Nephron progenitor cell (in vitro differentiated cells): ENCODE data around the gene MIF.
"Not testable (repeated sequence)": the region's sequence is repeated elsewhere in the genome, so short reads cannot be mapped to it uniquely, and the experiment has no call there.

Experiments
- DNase-seq: peaks from one replicate; pipeline ENCODE4 v3.0.0; 2021
- H3K27ac Mint-ChIP-seq: 2 replicates; pipeline ENCODE4 v1.8.0; 2021; ENCODE audit warnings: mild to moderate bottlenecking, moderate library complexity, mixed read lengths
- H3K27me3 Mint-ChIP-seq: 2 replicates; pipeline ENCODE4 v1.8.0; 2021; ENCODE audit warnings: mild to moderate bottlenecking, low read depth, mixed read lengths; ENCODE audit not compliant: poor library complexity
- H3K36me3 Mint-ChIP-seq: 2 replicates; pipeline ENCODE4 v1.8.0; 2021; ENCODE audit warnings: low read depth, mixed read lengths
- H3K4me1 Mint-ChIP-seq: 2 replicates; pipeline ENCODE4 v1.8.0; 2021; ENCODE audit warnings: mixed read lengths
- H3K4me3 Mint-ChIP-seq: 2 replicates; pipeline ENCODE4 v1.8.0; 2021; ENCODE audit warnings: mild to moderate bottlenecking, moderate library complexity, mixed read lengths
- H3K9me3 Mint-ChIP-seq: 2 replicates; pipeline ENCODE4 v1.8.0; 2021; ENCODE audit warnings: mild to moderate bottlenecking, moderate library complexity, mixed read lengths
- TF ChIP-seq, protein P1 (sequence below): fragments of 200-600 bp; sonication (generic); IDR thresholded peaks from 2 replicates; pipeline ENCODE4 v1.5.0; 2021; ENCODE audit warnings: antibody characterized with exemption

MIF gene

DNA sequence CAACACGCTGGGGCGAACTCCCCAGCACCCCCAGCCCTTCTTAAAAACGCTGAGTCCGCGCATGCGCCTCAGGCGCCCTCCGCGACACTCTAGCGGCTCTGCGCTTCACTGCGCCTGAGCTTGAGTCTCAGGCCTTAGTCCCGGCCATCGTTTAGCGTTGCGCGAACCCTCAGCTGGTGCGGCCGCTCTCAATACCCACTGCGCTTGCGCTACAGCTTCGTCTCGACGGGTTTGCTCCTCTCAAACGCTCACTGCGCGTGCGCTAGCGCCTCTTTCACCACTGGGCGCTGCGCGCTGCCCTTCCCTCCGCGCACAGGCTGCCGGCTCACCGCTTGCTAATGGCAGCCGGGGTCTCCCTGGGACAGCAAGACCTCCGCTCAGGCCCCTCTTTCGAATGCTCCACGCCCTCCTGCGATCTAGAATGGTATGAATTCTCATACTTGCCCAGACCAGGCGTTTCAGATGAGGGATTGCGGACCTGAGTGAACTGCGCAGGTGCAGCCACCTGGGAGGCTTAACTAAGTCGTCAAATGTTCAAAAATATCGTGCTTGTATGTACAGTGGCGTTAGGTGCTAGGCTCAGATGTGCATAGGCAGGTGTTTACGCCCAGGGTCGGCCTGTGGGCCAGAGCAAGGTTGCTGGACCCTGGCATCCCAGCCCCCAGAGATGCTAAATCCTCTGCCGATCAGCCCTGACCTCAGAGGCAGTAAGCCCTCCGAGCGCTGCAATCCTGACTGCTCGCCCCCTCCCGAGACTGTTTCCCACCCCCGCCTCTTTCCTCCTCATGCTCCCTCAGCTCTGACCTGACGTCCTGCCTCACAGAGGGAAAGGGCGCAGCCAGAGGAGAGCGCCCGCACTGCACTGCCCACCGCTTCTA lies 36.3 kb upstream of the MIF start, which contains the start of gene SLC2A11:
Gene SLC2A11 (plus strand): TSS at position 270 of the 878 bp plus-strand sequence. CDS start 125 bp downstream, at position 395.
- peak; percentile 98 for DNase-seq
- TF ChIP-seq, protein P1, sequence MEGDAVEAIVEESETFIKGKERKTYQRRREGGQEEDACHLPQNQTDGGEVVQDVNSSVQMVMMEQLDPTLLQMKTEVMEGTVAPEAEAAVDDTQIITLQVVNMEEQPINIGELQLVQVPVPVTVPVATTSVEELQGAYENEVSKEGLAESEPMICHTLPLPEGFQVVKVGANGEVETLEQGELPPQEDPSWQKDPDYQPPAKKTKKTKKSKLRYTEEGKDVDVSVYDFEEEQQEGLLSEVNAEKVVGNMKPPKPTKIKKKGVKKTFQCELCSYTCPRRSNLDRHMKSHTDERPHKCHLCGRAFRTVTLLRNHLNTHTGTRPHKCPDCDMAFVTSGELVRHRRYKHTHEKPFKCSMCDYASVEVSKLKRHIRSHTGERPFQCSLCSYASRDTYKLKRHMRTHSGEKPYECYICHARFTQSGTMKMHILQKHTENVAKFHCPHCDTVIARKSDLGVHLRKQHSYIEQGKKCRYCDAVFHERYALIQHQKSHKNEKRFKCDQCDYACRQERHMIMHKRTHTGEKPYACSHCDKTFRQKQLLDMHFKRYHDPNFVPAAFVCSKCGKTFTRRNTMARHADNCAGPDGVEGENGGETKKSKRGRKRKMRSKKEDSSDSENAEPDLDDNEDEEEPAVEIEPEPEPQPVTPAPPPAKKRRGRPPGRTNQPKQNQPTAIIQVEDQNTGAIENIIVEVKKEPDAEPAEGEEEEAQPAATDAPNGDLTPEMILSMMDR = no peak
- H3K27ac Mint-ChIP-seq = peak within 1 kb of the TSS; percentile 98
- H3K9me3 Mint-ChIP-seq = no peaks in the 10 kb centered on the region
- H3K4me1 Mint-ChIP-seq = peaks cover 35% of the 10 kb centered on the region
- H3K4me3 Mint-ChIP-seq = peak within 1 kb of the TSS; percentile 86
- H3K36me3 Mint-ChIP-seq = peaks cover 1% of the 10 kb centered on the region
- H3K27me3 Mint-ChIP-seq = no peaks in the 10 kb centered on the region

GRCh38 chr22:23858484-23858815 lies 35.7 kb upstream of the MIF start:
- Mint-ChIP-seq H3K27ac (peak overlapping the region; percentile 93), H3K36me3 (peaks cover 6% of the 10 kb centered on the region), H3K9me3 (no peaks in the 10 kb centered on the region), H3K4me1 (peaks cover 35% of the 10 kb centered on the region), H3K4me3 (peak overlapping the region; percentile 86), H3K27me3 (no peaks in the 10 kb centered on the region)
- DNase-seq = no peak
- TF ChIP-seq, protein P1 = no peak

GRCh38 chr22:23859201-23859600 lies 35.0 kb upstream of the MIF start:
- TF ChIP-seq, protein P1 = no peak
- no peak for DNase-seq
- Mint-ChIP-seq H3K4me3 (peak overlapping the region; percentile 86), H3K27ac (no peak overlapping the region), H3K27me3 (no peaks in the 10 kb centered on the region), H3K4me1 (peaks cover 35% of the 10 kb centered on the region), H3K36me3 (peaks cover 11% of the 10 kb centered on the region), H3K9me3 (no peaks in the 10 kb centered on the region)

GRCh38 chr22:23860187-23860586 lies 34.0 kb upstream of the MIF start:
- not testable (repeated sequence) for DNase-seq, H3K9me3 Mint-ChIP-seq, H3K4me3 Mint-ChIP-seq, H3K27ac Mint-ChIP-seq, H3K27me3 Mint-ChIP-seq
- peaks cover 35% of the 10 kb centered on the region for H3K4me1 Mint-ChIP-seq
- H3K36me3 Mint-ChIP-seq = peaks cover 12% of the 10 kb centered on the region

DNA sequence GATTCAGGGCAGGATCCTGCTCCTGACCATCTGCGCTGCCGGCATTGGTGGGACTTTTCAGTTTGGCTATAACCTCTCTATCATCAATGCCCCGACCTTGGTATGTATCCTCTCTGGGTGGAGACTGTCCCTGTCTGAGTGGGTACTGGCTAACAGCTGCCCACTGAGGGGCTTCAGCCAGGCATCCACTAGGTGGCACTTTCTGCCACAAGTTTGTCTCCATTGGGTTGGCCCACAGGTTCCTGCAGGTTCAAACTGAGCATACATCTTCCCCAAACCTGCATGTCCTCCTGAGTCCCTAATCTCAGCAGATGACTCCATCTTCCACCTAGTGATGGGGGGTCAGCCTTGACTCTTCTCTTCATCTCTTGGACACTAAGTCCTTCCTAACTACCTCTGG lies 32.1 kb upstream of the MIF start:
- TF ChIP-seq, protein P1 = peak; percentile 40
- DNase-seq = peak; percentile 36
- no peaks in the 10 kb centered on the region for H3K9me3 Mint-ChIP-seq
- peaks cover 18% of the 10 kb centered on the region for H3K36me3 Mint-ChIP-seq
- H3K27ac Mint-ChIP-seq = peak overlapping the region; percentile 22
- H3K4me3 Mint-ChIP-seq = no peak overlapping the region
- H3K4me1 Mint-ChIP-seq = peaks cover 24% of the 10 kb centered on the region
- no peaks in the 10 kb centered on the region for H3K27me3 Mint-ChIP-seq

- not testable (repeated sequence) for H3K27me3 Mint-ChIP-seq, H3K27ac Mint-ChIP-seq, H3K4me3 Mint-ChIP-seq, H3K4me1 Mint-ChIP-seq, DNase-seq, H3K9me3 Mint-ChIP-seq
- peaks cover 42% of the 10 kb centered on the region for H3K36me3 Mint-ChIP-seq
Measured at GRCh38 chr22:23864499-23865154, 29.6 kb upstream of the MIF start.
